H1 (cell line): Measurements from ENCODE around the gene THRB. TPM values are rescaled to one million over a fixed set of nuclear protein-coding genes. Genes with fewer than 3 reads are reported as not detected.

Source experiments
- CTCF ChIA-PET: fragments of 300-600 bp; sonication (Branson Sonifier 250); formaldehyde crosslinking; loops from one replicate; lab custom pipeline; 2021; ENCODE audit not compliant: partially characterized antibody; lab: Charles Lee
- POLR2A ChIA-PET: fragments of 300-600 bp; sonication (Branson Sonifier 250); formaldehyde crosslinking; loops from one replicate; lab custom pipeline; 2021; ENCODE audit warnings: inconsistent platforms; ENCODE audit not compliant: partially characterized antibody; lab: Charles Lee
- DNase-seq, 2 experiments: peaks; one replicate each; pipeline versions ENCODE4 v3.0.0 to v3.0.0-alpha.2; 2010 to 2022; ENCODE audit warnings: low spot score in 2 of 2, low read depth in 1 of 2, mixed read lengths in 1 of 2
- FAIRE-seq: peaks from 2 replicates; lab custom pipeline; 2011; peaks lifted over from hg19 to GRCh38; lab: Jason Lieb, UNC
- H2AFZ ChIP-seq: 2 replicates; pipeline ENCODE4 v1.8.1; 2012; ENCODE audit warnings: low read length, inconsistent platforms
- H2AK5ac ChIP-seq: 2 replicates; pipeline ENCODE4 v1.6.1; 2013; ENCODE audit warnings: low read depth, low read length
- H2BK120ac ChIP-seq: replicated peaks from 2 replicates; pipeline ENCODE3; 2013; ENCODE audit warnings: low read depth, low read length, inconsistent platforms
- H2BK12ac ChIP-seq: 2 replicates; pipeline ENCODE4 v1.6.1; 2013; ENCODE audit warnings: low read depth, low read length
- H2BK15ac ChIP-seq: 2 replicates; pipeline ENCODE4 v1.6.1; 2013; ENCODE audit warnings: low read length
- H2BK20ac ChIP-seq: 2 replicates; pipeline ENCODE4 v1.6.1; 2013; ENCODE audit warnings: low read length
- H2BK5ac ChIP-seq: 2 replicates; pipeline ENCODE4 v1.6.1; 2013; ENCODE audit warnings: low read depth, low read length
- H3K14ac ChIP-seq: 2 replicates; pipeline ENCODE4 v1.6.1; 2013; ENCODE audit warnings: inconsistent platforms; ENCODE audit not compliant: insufficient read length
- H3K18ac ChIP-seq: 2 replicates; pipeline ENCODE4 v1.6.1; 2013; ENCODE audit warnings: low read length; ENCODE audit errors: extremely low read depth
- H3K23ac ChIP-seq: 2 replicates; pipeline ENCODE4 v1.6.1; 2013; ENCODE audit warnings: inconsistent platforms; ENCODE audit not compliant: insufficient read length
- H3K23me2 ChIP-seq: 2 replicates; pipeline ENCODE4 v1.6.1; 2013; ENCODE audit warnings: low read depth, low read length
- H3K27ac ChIP-seq: 2 replicates; pipeline ENCODE4 v1.6.1; 2011; ENCODE audit warnings: low read depth, low read length, inconsistent platforms
- H3K27me3 ChIP-seq, 4 experiments: replicated peaks in 1 of 4; 1 replicate in 1 of 4; 2 replicates in 3 of 4; pipeline versions ENCODE4 v1.6.1 to v1.8.1; 2011 to 2013; ENCODE audit warnings: low read length in 3 of 4, mild to moderate bottlenecking in 3 of 4, inconsistent platforms in 2 of 4, mixed read lengths in 2 of 4, moderate library complexity in 1 of 4; ENCODE audit not compliant: control insufficient read depth in 3 of 4, insufficient read depth in 3 of 4; ENCODE audit errors: extremely low read depth in 1 of 4
- H3K36me3 ChIP-seq, 4 experiments: 2 replicates each; pipeline versions ENCODE4 v1.6.1 to v1.8.1; 2011 to 2013; ENCODE audit warnings: mild to moderate bottlenecking in 4 of 4, low read length in 3 of 4, moderate library complexity in 2 of 4, control low read depth in 1 of 4, inconsistent platforms in 1 of 4; ENCODE audit not compliant: insufficient read depth in 4 of 4, control insufficient read depth in 2 of 4
- H3K4ac ChIP-seq: replicated peaks from 2 replicates; pipeline ENCODE3; 2013; ENCODE audit warnings: low read length, low read depth, mixed read lengths, inconsistent platforms; ENCODE audit not compliant: insufficient read length
- H3K4me1 ChIP-seq, 4 experiments: replicated peaks in 1 of 4; 1 replicate in 1 of 4; 2 replicates in 3 of 4; pipeline versions ENCODE4 v1.6.1 to v1.8.1; 2011 to 2013; ENCODE audit warnings: low read length in 3 of 4, inconsistent platforms in 2 of 4, mixed read lengths in 1 of 4; ENCODE audit not compliant: insufficient read depth in 4 of 4, control insufficient read depth in 3 of 4
- H3K4me2 ChIP-seq, 2 experiments: 2 replicates each; pipeline versions ENCODE4 v1.6.1 to v1.8.1; 2011 to 2013; ENCODE audit warnings: low read depth in 2 of 2, low read length in 2 of 2, control low read depth in 1 of 2, inconsistent platforms in 1 of 2, mild to moderate bottlenecking in 1 of 2; ENCODE audit not compliant: insufficient read depth in 1 of 2
- H3K4me3 ChIP-seq, 4 experiments: fragments of 200-600, 300-600 bp in 1 of 4; sonication (generic), shearing (Covaris generic), sonication (Bioruptor Twin) in 1 of 4; 2 replicates each; pipeline versions ENCODE4 v1.5.1 to v1.8.1; 2011 to 2016; ENCODE audit warnings: low read length in 4 of 4, low read depth in 3 of 4, control low read depth in 2 of 4, inconsistent platforms in 2 of 4, mild to moderate bottlenecking in 2 of 4, mixed read lengths in 1 of 4, moderate library complexity in 1 of 4; ENCODE audit not compliant: insufficient read depth in 2 of 4; ENCODE audit errors: extremely low read depth in 1 of 4
- H3K56ac ChIP-seq: replicated peaks from 2 replicates; pipeline ENCODE3; 2013; ENCODE audit warnings: low read depth, mild to moderate bottlenecking, mixed read lengths, low read length, inconsistent platforms; ENCODE audit not compliant: insufficient read length
- H3K79me1 ChIP-seq: 2 replicates; pipeline ENCODE4 v1.6.1; 2013; ENCODE audit warnings: low read depth, low read length, control low read depth
- H3K79me2 ChIP-seq, 2 experiments: 2 replicates each; pipeline versions ENCODE4 v1.6.1 to v1.8.1; 2012 to 2013; ENCODE audit warnings: low read length in 2 of 2, mild to moderate bottlenecking in 2 of 2, inconsistent platforms in 1 of 2; ENCODE audit not compliant: insufficient read depth in 2 of 2, control insufficient read depth in 1 of 2
- H3K9ac ChIP-seq, 4 experiments: replicated peaks in 1 of 4; 1 replicate in 1 of 4; 2 replicates in 3 of 4; pipeline versions ENCODE4 v1.6.1 to v1.8.1; 2011 to 2013; ENCODE audit warnings: low read depth in 3 of 4, low read length in 3 of 4, control low read depth in 2 of 4, mild to moderate bottlenecking in 2 of 4, moderate library complexity in 2 of 4, inconsistent platforms in 1 of 4; ENCODE audit errors: extremely low read depth in 1 of 4
- H3K9me3 ChIP-seq, 2 experiments: 2 replicates each; pipeline versions ENCODE4 v1.6.1 to v1.8.1; 2012 to 2013; ENCODE audit warnings: mild to moderate bottlenecking in 2 of 2, moderate library complexity in 2 of 2, control low read depth in 1 of 2, inconsistent platforms in 1 of 2, low read depth in 1 of 2, low read length in 1 of 2, mixed read lengths in 1 of 2; ENCODE audit not compliant: insufficient read depth in 2 of 2
- H4K20me1 ChIP-seq, 2 experiments: replicated peaks in 1 of 2; 2 replicates each; pipeline versions ENCODE3 to v1.8.1; 2011 to 2013; ENCODE audit warnings: inconsistent platforms in 2 of 2, low read length in 2 of 2, mild to moderate bottlenecking in 1 of 2; ENCODE audit not compliant: insufficient read depth in 2 of 2, control insufficient read depth in 1 of 2
- H4K5ac ChIP-seq: 2 replicates; pipeline ENCODE4 v1.6.1; 2013; ENCODE audit warnings: low read length, low read depth, mixed read lengths, inconsistent platforms; ENCODE audit not compliant: insufficient read length
- H4K8ac ChIP-seq: 2 replicates; pipeline ENCODE4 v1.8.0; 2013; ENCODE audit warnings: mild to moderate bottlenecking, moderate library complexity, low read length, inconsistent platforms; ENCODE audit not compliant: insufficient read depth; ENCODE audit errors: extremely low read depth
- H4K91ac ChIP-seq: replicated peaks from 2 replicates; pipeline ENCODE3; 2013; ENCODE audit warnings: low read length, mixed read lengths, inconsistent platforms; ENCODE audit not compliant: insufficient read length
- BACH1 ChIP-seq: IDR thresholded peaks from 2 replicates; pipeline ENCODE4 v1.6.1; 2012; ENCODE audit warnings: low read length, improper control_type of control experiment
- CHD1 ChIP-seq: IDR thresholded peaks from 2 replicates; pipeline ENCODE4 v1.6.1; 2012; ENCODE audit warnings: low read depth, low read length, improper control_type of control experiment
- EGR1 ChIP-seq: IDR thresholded peaks from 2 replicates; pipeline ENCODE4 v1.6.1; 2011; ENCODE audit warnings: low read depth, low read length, borderline replicate concordance
- KDM1A ChIP-seq: fragments of 200-600, 300-600 bp; sonication (generic); IDR thresholded peaks from 2 replicates; pipeline ENCODE4 v1.7.1; 2016; ENCODE audit warnings: mild to moderate bottlenecking, low read length, borderline replicate concordance
- RXRA ChIP-seq: IDR thresholded peaks from 2 replicates; pipeline ENCODE4 v1.6.1; 2011; ENCODE audit warnings: low read depth, mild to moderate bottlenecking, low read length, moderate library complexity; ENCODE audit not compliant: insufficient read depth
- SP1 ChIP-seq: IDR thresholded peaks from 2 replicates; pipeline ENCODE4 v1.6.1; 2011; ENCODE audit warnings: low read depth, low read length
- TAF1 ChIP-seq: IDR thresholded peaks from 2 replicates; pipeline ENCODE4 v1.6.1; 2011; ENCODE audit warnings: mild to moderate bottlenecking, low read depth, low read length
- TCF12 ChIP-seq: IDR thresholded peaks from 2 replicates; pipeline ENCODE4 v1.6.1; 2011; ENCODE audit warnings: low read depth, mild to moderate bottlenecking, low read length
- TEAD4 ChIP-seq: IDR thresholded peaks from 2 replicates; pipeline ENCODE4 v1.6.1; 2012; ENCODE audit warnings: low read depth, low read length, inconsistent platforms, mixed read lengths
- YY1 ChIP-seq: IDR thresholded peaks from 2 replicates; pipeline ENCODE4 v1.6.1; 2011; ENCODE audit warnings: low read depth, mild to moderate bottlenecking, low read length
- ZNF274 ChIP-seq: IDR thresholded peaks from 2 replicates; pipeline ENCODE4 v1.7.0; 2012; ENCODE audit warnings: low read length, borderline replicate concordance; ENCODE audit errors: extremely low read depth
- WGBS, 2 experiments: shearing (Covaris generic) in 1 of 2; methylation state at CpG; one replicate each; pipeline versions ENCODE4 v1.1.6 to v1.1.7; 2013 to 2015; ENCODE audit warnings: low lambda C conversion rate in 2 of 2, mixed read lengths in 2 of 2, inconsistent platforms in 1 of 2, low coverage in 1 of 2, missing lambda C conversion rate in 1 of 2; ENCODE audit not compliant: insufficient replicate concordance in 2 of 2, insufficient coverage in 1 of 2, insufficient read length in 1 of 2; ENCODE audit errors: extremely low coverage in 1 of 2, missing lambda C conversion rate in 1 of 2; 5-methylcytosine and 5-hydroxymethylcytosine counted together
- polyA plus RNA-seq, 7 experiments: library from polyadenylated mRNA; depleted of rRNA in 3 of 7; stranded (reverse) in 5 of 7; unstranded in 2 of 7; fragments of >200 nt in 5 of 7; fragments of 200-250 nt in 2 of 7; gene quantifications; 1 replicate in 5 of 7; 2 replicates in 1 of 7; 4 replicates in 1 of 7; pipeline versions ENCODE4 v1.2.1 to v1.2.3, GENCODE V29; 2011 to 2013; ENCODE audit warnings: missing spikeins in 2 of 7, mixed read lengths in 2 of 7
- total RNA-seq: library from RNA; stranded (reverse); fragmentation: NEBNext Ultra II Directional; extraction: Animal tissue kit (Norgen Biotek cat#: 25700); gene quantifications from 2 replicates; pipeline ENCODE4 v1.2.1, GENCODE V29; 2021

The THRB gene
- total and polyA plus RNA-seq, 2 of the 8 experiments (the other 6 are each of a cell fraction or from before 2014, with no cell fraction given), result 0.98 to 3.9 TPM

DNA sequence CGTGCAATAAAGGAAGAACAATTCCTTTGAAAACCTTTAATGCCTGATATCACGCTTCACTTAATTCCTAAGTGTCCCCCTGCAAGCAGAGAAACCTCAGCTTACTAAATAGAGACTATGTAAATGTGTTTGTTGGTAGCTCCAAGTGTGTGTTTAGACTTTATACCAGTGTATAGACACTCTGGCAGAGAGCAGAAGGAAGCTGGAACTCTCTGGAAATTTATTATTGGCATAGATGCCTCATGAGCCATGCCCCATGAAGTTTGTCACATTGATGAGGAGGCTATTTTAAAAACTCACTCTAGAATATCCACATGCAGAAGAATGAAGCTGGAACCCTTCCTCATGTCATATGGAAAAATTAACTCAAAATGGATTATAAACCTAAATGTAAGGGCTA is 99.9 kb downstream of the THRB start:
- 97% methylated on average over 2 of the region's 2 CpGs; no CpG with 5 or more reads in 1 of the 2 experiments for WGBS, 2 experiments
- no peak overlapping the region for H3K9ac ChIP-seq
- no peak overlapping the region for H2BK120ac ChIP-seq
- H2AK5ac ChIP-seq, result no peak overlapping the region
- H3K23me2 ChIP-seq, result no peaks in the 10 kb centered on the region
- no peak overlapping the region for H4K8ac ChIP-seq
- no peaks in the 10 kb centered on the region for H3K36me3 ChIP-seq
- H3K4me3 ChIP-seq, result no peak overlapping the region
- no peak overlapping the region for H4K91ac ChIP-seq
- TF ChIP-seq RXRA (no peak), TAF1 (no peak), KDM1A (no peak), YY1 (no peak), TCF12 (no peak), BACH1 (no peak), CHD1 (no peak), TEAD4 (no peak), EGR1 (no peak), SP1 (no peak), ZNF274 (no peak)
- TF ChIP-seq, all 59 proteins: peak for 0
- Histone ChIP-seq H3K27me3 (peaks cover 0 to 8% (median 4%) of the 10 kb centered on the region in 4 experiments; a peak in 4 of 7 replicates), H3K14ac (no peak overlapping the region), H3K4me2 (no peak overlapping the region), H2AFZ (no peak overlapping the region), H3K56ac (no peak overlapping the region), H3K9me3 (no peaks in the 10 kb centered on the region), H4K20me1 (peaks cover 0 to 2% of the 10 kb centered on the region in 2 experiments), H2BK12ac (no peak overlapping the region), H2BK15ac (no peak overlapping the region), H3K4me1 (peaks cover 0 to 5% (median 2%) of the 10 kb centered on the region in 4 experiments; a peak in 3 of 7 replicates), H3K23ac (no peak overlapping the region), H3K4ac (no peak overlapping the region), H3K79me1 (no peaks in the 10 kb centered on the region), H4K5ac (no peak overlapping the region), H3K79me2 (no peaks in the 10 kb centered on the region), H2BK5ac (no peak overlapping the region), H3K27ac (no peak overlapping the region), H2BK20ac (no peak overlapping the region), H3K18ac (no peak overlapping the region)
- FAIRE-seq (no peak), DNase-seq (no peak)
- CTCF ChIA-PET, result interaction anchor here (1.3 to 1.5 kb wide), 4 partner anchors 12 to 130 kb away, joined by 3 to 6 read pairs (median 4); no protein-coding TSS in a partner anchor
- POLR2A ChIA-PET, result interaction anchor here (1.1 kb wide), 1 partner anchor 54 kb away, joined by 3 read pairs; no protein-coding TSS in a partner anchor
